Cardiac muscle cell (in vitro differentiated cells and primary cell): ENCODE measurements around the gene BLOC1S6. TPM values are rescaled to one million over a fixed set of nuclear protein-coding genes. Genes with fewer than 3 reads are reported as not detected.

Source experiments
- DNase-seq, 2 donors: peaks; one replicate each; pipeline versions ENCODE4 v3.0.0 to v3.0.0-alpha.2; 2010 to 2017; ENCODE audit warnings: low read depth in 1 of 2, low spot score in 1 of 2
- H3K27ac ChIP-seq: fragments of 200-600 bp; sonication (generic); 2 replicates; pipeline ENCODE4 v1.5.1; 2016
- H3K27me3 ChIP-seq: fragments of 200-600 bp; sonication (generic); 2 replicates; pipeline ENCODE4 v1.6.0; 2016; ENCODE audit warnings: control low read depth
- H3K36me3 ChIP-seq: fragments of 200-600 bp; sonication (generic); 2 replicates; pipeline ENCODE4 v1.5.1; 2016; ENCODE audit warnings: control low read depth
- H3K4me1 ChIP-seq: fragments of 200-600 bp; sonication (generic); 2 replicates; pipeline ENCODE4 v1.8.1; 2017; ENCODE audit warnings: low read depth, mild to moderate bottlenecking, mixed run types
- H3K4me3 ChIP-seq: fragments of 200-600 bp; sonication (generic); 2 replicates; pipeline ENCODE4 v1.5.1; 2016; ENCODE audit warnings: mild to moderate bottlenecking
- H3K9me3 ChIP-seq: fragments of 200-600 bp; sonication (generic); 2 replicates; pipeline ENCODE4 v1.5.1; 2017; ENCODE audit warnings: low read depth, mild to moderate bottlenecking, control low read depth
- polyA plus RNA-seq: library from polyadenylated mRNA; unstranded; fragments of >200 nt; fragmentation: Nextera tagmentation; extraction: Ambion mirVana; gene quantifications from 2 replicates; pipeline ENCODE4 v1.2.1, GENCODE V29; 2016
- total RNA-seq: library from RNA; depleted of rRNA; stranded (reverse); fragments of >200 nt; gene quantifications from 2 replicates; pipeline ENCODE4 v1.2.3, GENCODE V29; 2016
- TF ChIP-seq, protein P1 (sequence below): IDR thresholded peaks from 2 replicates; pipeline ENCODE4 v1.5.1; 2012; ENCODE audit warnings: low read depth, mild to moderate bottlenecking, low read length

The BLOC1S6 gene, protein sequence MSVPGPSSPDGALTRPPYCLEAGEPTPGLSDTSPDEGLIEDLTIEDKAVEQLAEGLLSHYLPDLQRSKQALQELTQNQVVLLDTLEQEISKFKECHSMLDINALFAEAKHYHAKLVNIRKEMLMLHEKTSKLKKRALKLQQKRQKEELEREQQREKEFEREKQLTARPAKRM
- total RNA-seq = 28.7 and 44.4 TPM in 2 replicates
- 30.4 and 32.3 TPM in 2 replicates for polyA plus RNA-seq

- peak; percentile 96 to 97 for DNase-seq
- peak within 1 kb of the TSS; percentile 85 for H3K4me3 ChIP-seq
- peaks cover 7% of the 10 kb centered on the region for H3K4me1 ChIP-seq
- no peaks in the 10 kb centered on the region for H3K27me3 ChIP-seq
- H3K36me3 ChIP-seq = no peaks in the 10 kb centered on the region
- TF ChIP-seq, protein P1, sequence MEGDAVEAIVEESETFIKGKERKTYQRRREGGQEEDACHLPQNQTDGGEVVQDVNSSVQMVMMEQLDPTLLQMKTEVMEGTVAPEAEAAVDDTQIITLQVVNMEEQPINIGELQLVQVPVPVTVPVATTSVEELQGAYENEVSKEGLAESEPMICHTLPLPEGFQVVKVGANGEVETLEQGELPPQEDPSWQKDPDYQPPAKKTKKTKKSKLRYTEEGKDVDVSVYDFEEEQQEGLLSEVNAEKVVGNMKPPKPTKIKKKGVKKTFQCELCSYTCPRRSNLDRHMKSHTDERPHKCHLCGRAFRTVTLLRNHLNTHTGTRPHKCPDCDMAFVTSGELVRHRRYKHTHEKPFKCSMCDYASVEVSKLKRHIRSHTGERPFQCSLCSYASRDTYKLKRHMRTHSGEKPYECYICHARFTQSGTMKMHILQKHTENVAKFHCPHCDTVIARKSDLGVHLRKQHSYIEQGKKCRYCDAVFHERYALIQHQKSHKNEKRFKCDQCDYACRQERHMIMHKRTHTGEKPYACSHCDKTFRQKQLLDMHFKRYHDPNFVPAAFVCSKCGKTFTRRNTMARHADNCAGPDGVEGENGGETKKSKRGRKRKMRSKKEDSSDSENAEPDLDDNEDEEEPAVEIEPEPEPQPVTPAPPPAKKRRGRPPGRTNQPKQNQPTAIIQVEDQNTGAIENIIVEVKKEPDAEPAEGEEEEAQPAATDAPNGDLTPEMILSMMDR = no peak
- no peaks in the 10 kb centered on the region for H3K9me3 ChIP-seq
- H3K27ac ChIP-seq = peak within 1 kb of the TSS; percentile 99
These were observed at the start of gene BLOC1S6 for GRCh38 chr15:45587095-45587862. Gene BLOC1S6 (plus strand): TSS chr15:45587379. CDS start chr15:45587444, 65 bp downstream.

DNA sequence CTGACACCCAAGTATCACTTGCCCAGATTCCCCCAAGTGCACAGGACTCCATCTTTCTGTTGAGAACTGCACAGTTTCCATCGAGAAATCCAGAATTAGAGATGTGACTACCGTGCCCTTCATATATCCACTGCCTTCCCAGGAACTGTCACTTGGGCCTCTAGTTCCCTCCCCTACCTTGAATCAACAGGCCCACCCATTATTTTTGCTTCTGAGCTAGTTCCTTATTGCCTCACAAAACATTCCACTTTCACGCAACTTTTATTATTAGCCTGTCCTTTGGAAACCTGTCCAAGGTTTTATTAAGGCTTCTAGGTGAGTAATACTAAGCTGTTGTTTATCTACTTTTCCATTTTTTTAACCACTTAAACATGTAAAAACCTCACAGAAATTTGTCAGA, 47.5 kb upstream of the BLOC1S6 start:
- H3K9me3 ChIP-seq = no peaks in the 10 kb centered on the region
- no peaks in the 10 kb centered on the region for H3K4me1 ChIP-seq
- no peaks in the 10 kb centered on the region for H3K36me3 ChIP-seq
- no peak for DNase-seq
- H3K4me3 ChIP-seq = no peak overlapping the region
- TF ChIP-seq, protein P1 = no peak
- no peaks in the 10 kb centered on the region for H3K27me3 ChIP-seq
- no peak overlapping the region for H3K27ac ChIP-seq

DNA sequence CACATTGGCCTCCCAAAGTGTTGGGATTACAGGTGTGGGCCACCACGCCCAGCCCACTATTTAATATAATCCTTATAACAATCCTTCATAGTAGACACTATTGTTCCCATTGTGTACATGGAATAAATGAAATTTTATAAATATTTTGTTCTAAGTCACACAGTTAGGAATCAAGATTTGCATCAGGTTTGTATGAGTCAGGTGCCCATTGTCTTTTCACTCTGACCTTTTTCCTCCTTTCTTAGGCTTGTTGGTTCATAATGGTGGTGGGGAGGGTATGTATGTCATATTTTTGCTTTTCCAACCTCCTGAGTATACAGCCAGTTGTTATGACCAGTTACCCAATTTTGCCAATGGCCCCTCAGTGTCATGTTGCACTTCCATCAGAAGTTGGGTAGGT, 46.6 kb upstream of the BLOC1S6 start:
- no peaks in the 10 kb centered on the region for H3K27me3 ChIP-seq
- TF ChIP-seq, protein P1 = no peak
- no peaks in the 10 kb centered on the region for H3K9me3 ChIP-seq

GRCh38 chr15:45543051-45543450, 44.1 kb upstream of the BLOC1S6 start:
- TF ChIP-seq, protein P1 = no peak
- H3K36me3 ChIP-seq = no peaks in the 10 kb centered on the region
- no peak overlapping the region for H3K27ac ChIP-seq
- no peaks in the 10 kb centered on the region for H3K27me3 ChIP-seq
- H3K4me1 ChIP-seq = no peaks in the 10 kb centered on the region
- no peaks in the 10 kb centered on the region for H3K9me3 ChIP-seq
- H3K4me3 ChIP-seq = no peak overlapping the region
- no peak for DNase-seq

More for the DNA sequence above, 46.6 kb upstream of the BLOC1S6 start:
- Histone ChIP-seq H3K4me1 (no peaks in the 10 kb centered on the region), H3K36me3 (no peaks in the 10 kb centered on the region), H3K27ac (no peak overlapping the region), H3K4me3 (no peak overlapping the region)
- no peak for DNase-seq

DNA sequence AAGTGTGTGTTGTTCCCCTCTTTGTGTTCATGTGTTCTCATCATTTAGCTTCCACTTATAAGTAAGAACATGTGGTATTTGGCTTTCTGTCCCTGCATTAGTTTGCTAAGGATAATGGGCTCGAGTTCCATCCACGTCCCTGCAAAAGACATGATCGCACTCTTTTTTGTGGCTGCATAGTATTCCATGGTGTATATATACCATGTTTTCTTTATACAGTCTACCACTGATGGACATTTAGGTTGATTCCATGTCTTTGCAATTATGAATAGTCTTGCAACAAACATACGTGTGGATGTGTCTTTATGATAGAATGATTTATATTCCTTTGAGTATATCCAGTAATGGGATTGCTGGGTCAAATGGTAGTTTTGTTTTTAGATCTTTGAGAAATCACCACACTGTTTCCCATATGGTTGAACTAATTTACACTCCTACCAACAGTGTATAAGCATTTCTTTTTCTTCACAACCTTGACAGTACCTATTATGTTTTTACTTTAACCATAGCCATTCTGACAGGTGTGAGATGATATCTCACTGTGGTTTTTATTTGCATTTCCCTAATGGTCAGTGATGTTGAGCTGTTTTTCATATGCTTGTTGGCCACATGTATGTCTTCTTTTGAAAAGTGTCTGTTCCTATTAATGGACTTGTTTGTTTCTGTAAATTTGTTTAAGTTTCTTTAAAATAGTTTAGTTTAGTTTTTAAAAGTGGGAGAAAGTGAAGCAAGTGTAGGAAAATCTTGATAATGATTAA, 42.7 kb upstream of the BLOC1S6 start:
- Histone ChIP-seq H3K9me3 (no peaks in the 10 kb centered on the region), H3K27ac (no peak overlapping the region), H3K4me3 (no peak overlapping the region), H3K36me3 (no peaks in the 10 kb centered on the region), H3K4me1 (no peaks in the 10 kb centered on the region), H3K27me3 (no peaks in the 10 kb centered on the region)
- no peak for DNase-seq
- TF ChIP-seq, protein P1 = no peak
